Limb (tissue), 2 donors: ENCODE results near the gene PSTPIP1.
A peak's percentile ranks its signal among the peaks of the same experiment; 100 is the strongest.

Experiments
- DNase-seq, 2 donors: peaks; one replicate each; pipeline ENCODE4 v3.0.0-alpha.2; 2016; ENCODE audit errors: extremely low spot score in 2 of 2

Gene PSTPIP1

DNA sequence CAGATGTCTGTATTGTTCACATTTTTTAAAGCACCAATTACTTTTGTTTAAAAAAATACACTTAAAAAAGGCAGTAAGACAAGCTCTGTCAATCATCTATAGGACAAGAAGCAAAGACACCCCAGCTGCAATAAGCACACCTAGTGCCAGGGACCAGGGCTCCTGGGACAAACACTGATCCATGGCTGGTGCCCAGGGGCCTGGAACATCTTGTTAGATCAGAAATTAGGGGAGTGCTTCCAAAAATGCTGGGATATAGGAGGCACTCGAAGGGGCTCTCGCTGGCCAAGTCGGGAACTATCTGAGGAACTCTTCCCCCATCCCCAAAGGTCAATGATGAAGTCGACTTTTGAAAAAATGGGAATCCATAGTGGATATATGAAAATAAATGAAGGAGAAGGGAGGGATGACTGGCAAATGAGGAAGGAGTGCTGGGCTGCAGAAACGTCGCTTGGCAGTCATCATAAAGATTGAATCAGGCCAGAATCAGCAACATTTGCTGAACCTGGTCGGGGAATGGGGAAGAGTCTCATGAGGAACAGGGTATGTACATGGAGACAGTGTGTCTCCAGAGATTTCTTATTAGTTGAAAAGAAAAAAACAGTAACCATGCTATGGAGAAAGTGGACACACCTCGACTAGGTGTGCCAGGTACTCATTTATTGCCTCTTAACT, 47.5 kb downstream of the PSTPIP1 start:
- DNase-seq: no peak

DNA sequence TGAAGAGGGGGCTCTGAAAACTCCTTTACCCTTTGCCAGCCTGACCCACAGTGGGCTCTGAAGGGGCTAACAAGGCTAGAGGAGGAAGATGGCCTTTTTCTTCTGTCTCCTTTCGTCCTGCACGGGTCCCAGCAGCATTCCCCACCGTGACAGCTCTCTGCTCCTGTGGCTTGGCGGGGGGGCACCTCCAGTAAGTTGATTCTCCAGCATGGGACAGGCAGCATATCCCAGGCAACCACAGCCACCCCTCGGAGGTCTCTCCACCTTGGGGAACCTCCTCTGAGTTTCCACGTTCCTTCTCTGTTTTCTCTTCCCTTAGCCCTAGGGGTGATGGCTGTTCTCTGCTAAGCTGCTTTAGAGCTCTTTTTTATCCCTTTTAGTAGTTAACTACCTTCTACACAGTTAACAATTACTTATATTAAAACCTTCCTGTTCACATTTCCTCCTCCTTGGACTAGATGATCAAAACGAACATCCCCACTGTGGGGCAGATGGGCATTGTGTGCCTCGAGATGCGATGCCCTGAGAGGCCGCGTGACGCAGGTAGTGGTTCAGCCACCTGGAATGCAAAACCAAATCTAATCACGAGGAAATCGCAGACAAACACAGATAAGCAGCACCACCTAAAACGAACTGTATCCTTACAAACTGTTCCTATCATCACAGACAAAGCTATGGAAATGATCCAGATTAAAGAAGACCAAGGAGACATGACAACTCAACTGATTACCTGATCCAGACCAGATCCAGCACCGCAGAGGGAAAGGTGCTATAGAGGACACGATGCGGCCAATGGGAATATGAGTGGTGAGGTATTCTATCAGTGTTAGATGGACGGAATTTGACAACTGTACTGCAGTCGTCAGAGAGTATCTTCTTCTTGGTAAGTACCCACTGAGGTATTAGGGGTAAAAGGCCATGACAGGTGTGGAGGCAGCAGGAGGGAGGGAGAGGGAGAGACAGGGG, 48.3 kb downstream of the PSTPIP1 start:
- DNase-seq: no peak

DNA sequence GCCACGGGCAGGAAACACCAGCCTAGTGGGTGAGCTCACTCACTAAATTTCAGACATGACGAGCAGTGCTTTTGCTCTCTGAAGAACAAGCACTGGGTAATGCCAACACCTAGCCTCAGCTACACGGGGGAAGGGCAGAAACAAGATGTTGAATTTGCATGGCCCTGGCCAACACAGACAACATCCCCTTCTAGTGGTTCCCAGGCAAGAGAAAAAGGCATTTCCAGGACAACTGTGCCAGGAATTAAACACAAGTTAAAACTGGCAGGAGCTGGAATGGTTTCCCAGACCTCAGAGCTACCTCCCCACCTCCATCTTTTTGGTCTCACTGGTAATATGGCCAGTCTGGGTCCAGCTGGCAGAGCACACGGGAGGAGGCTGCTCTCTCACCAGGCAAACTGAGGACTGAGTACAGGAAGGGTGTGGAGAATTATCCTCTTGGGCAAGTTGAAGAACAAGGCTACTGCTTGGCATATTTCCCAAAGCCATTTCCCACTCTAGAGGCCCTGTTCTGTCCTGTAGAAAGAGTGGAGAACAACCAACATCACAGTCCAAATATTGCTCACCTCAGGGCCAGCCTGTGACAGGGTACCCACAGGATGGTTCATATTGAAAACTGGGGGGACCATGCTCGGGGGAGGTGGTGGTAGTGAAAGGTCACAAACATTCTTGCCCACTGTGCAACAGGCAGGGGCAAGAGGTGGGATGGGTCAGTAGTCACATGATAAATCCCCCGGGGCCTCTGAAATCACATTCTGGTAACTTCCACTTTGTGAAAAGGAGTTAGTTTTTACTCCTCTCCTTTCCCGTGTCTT, 49.5 kb downstream of the PSTPIP1 start:
- DNase-seq: no peak

DNA sequence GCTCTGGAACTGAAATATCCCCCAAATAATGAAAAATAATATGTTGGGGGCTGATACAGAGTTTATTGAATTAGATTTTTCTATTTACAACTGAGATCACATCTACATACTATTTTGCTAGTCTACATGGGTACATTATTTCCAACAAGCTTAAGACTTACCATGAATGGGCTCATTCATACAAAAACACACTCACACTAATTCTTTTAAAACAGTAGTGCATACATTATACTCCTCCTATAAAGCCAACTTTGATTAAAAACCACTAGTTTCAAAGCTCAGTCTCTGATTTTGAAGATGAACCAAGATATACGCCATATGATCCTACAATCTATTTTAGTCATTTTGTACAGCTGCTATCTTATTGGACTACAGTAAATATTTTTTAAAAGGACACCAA, 51.1 kb downstream of the PSTPIP1 start:
- no peak for DNase-seq

DNA sequence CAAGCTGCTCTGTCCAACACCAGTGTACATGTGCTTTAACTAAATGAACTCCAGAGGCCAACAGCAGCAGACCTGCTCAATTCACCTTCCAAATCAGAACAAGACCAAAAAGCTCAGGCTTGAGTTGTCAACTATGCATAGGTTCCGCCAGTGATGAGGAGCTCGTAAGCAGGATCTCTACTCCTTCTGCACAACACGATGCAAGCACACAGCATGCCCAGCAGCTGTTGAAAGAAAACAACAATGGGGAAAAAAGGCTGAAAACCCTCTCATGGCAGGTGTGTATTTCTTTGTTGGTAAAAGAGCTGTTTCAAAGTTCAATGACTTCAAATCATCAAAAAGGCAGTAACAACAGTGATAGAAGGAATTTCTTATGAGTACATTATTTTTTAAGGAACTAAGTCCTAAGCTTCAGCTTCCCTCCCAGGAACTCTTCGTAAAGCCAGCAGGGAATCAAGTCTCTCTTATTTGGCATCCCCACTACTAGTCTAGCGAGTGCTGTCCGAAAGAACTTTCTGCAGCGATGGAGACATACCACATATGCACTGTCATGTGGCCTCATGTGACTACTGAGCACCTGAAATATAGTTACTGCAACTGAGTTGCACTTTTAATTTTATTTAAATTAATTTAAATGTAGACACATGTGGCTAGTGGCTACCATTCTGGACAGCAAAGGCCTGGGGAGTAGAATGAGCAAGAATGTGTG, 51.9 kb downstream of the PSTPIP1 start:
- DNase-seq: no peak

DNA sequence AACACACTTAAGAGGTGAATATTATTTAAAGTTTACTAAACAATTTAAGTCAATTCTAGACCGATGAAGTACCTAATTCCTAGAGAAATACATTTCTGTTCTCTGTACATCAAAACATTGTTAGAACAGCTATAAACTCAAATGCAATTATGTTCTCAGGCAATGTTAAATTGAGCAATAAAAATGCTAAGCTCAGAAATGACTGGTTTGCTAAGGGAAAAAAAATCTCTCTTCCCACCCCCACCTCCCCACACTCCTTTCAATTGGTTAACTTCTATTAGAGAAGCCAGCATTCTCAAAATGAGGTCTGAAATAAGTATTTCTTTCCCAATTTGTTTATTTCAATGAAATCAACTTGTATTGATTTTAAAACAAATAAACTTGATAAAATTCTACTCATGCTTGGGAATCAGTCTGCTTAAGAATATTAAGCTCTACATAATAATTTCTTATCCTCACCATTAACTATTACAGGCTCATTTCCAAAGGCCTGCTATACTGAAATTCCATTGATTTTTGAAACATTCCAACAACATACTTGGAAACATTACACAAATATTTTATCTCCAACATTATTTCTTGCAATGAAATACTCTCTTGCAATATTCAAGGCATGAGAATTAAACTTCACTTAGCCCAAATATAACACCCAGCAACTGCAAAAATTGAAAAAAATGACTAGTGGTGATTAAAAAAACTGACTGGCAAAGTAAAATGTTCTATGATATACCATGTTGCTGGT, 53.4 kb downstream of the PSTPIP1 start:
- no peak for DNase-seq

DNA sequence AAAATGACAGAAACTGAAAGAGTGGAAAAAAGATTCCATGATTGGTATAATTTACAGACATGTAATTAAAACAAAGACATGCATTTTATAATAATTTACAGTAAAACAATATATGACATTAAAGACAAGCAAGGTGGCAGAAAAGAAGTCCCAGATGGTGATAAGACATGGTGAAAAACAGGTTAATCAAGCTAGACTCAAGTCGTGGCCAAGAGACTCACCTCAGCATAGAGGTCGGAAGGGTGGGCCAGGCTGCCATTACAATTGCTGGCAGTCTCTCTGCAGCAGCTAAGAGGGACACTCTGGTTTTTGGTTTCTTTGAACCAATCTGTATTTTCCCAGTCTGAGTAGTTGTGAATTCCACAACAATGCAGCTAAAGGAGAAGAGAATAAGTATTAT, 57.6 kb downstream of the PSTPIP1 start:
- DNase-seq: no peak

DNA sequence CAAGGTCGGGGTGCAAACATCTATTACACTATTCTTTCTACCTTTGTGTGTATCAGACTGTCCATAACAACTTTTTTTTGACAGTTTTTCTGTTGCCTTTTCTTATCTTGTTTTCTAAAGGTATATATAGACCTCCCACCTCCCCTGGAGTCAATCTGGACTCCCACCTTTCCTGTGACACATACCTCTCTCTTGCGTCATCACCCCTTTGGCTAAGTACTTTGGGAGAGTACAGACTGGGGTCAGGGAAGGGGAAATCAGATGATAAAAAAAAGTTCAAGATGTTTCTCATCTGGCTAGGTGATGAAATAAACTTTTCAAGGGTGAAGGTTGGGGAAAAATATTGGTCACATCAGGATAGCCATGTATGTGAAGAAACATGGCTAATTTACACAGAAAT, 58.8 kb downstream of the PSTPIP1 start:
- DNase-seq: no peak

DNA sequence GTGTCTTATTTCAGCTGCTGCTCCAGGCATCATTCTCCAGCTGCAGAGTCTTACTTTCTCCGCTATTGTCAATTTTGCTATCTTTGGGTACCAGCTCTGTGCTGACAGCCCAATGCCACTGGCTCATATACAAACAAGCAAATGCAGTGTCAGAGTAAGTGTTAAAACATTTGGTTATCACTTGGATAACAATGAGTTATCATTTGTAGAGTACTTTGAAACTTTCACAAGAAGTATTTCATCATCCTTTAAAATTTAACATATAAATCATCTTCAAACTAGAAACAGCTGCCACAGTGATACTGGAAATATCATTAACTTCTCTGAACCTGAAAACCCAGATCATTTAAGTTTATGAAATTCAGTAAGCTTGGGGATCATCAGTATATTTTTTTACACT, 62.1 kb downstream of the PSTPIP1 start:
- no peak for DNase-seq

DNA sequence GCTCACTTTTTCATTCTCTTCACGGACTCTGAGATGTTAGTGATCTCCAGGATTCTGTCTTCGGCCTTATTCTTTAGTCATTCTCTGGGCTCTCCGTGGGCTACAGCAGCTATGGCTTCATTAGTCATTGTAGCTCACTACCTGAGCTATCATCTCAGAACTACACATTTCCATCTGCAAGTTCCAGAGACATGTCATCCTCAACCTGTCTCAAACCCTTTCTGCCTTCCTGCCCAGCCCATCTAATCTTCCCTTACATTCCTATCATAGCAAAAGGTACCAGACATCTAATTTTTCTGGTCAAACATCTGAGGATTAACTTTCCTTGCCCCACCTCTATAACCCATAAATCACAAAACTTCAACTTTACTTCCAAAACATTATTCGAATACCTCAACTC, 62.8 kb downstream of the PSTPIP1 start:
- DNase-seq: no peak

DNA sequence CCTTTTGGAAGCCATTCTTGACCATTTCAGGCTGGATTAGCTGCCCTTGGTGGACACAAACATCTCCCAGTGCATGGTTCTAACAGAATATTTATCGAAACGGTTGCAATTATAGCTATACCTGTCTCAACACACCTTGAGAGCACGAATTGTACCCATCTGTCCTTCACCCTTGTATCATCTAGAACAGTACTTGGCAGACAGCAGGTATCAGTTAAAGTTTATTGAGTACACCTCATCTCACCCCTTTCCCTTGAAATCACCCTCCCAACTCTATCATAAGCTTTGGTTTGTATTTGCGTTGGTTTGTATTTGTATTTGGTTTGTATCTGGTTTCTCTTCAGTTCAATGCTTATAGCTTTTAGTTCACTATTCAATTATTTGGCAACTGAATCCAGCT, 63.5 kb downstream of the PSTPIP1 start:
- no peak for DNase-seq

DNA sequence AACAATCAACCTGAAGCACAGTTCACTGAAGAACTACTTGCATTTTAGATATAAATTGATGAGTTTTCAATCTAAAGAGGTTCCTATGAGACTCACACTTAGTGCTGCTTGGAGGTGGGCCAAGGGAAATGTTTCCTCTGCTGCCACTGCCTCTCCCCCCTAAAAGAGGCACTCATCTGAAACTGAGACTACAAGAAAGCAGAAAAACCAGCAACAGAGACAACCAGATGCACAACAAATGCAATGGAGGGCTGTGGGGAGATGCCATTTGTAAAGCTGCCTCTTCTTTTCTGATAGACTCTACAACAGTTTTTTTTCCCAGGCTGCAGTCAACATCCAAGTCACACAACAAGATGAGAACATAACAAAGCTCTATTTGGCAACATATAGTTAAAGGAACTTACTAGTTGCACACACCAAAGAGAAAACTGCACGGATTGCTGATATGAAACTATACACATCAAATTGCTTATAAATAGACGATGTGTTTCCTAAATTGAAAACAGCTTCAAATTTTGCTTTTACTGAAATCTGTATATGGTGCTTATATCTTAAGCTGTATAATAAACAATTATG, 64.9 kb downstream of the PSTPIP1 start:
- DNase-seq: peak in 1 of 2 donors; percentile 51

DNA sequence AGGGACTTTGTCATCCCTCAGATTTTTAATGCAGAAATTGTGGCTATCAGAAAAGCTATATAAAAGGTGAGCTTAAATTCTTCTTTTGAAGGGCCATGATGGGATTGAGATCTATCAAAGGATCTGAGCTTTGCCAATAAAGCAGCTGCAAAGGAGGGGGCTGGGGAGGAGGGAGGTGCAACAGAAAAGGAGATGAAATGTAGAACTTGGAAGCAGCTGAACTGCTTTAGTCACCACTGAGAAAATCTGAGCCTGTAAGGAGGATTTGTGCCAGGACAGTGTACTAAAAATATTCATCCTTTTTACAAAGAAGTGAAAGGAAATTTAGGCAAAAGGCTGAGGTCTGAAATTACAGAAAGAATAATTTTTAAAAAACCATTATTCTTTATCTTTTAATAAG, 65.6 kb downstream of the PSTPIP1 start:
- DNase-seq: peak in 1 of 2 donors; percentile 72

DNA sequence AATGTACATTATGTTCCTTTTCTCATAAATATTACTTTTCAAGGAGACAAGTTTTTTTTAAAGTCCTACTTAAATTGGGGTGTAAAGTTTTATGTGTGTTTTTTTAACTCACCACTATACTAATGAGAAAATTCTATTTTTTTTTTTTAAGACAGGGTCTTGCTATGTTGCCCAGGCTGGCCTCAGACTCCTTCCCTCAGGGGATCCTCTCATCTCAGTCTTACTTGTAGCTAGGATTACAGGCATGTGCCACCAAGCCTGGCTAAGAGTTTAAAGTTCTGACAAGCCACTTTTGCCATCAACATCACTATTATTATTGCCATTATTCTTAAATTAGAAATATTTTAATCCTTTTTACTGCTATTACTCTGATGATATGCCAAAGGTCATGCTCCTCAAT, 68.3 kb downstream of the PSTPIP1 start:
- DNase-seq: no peak

DNA sequence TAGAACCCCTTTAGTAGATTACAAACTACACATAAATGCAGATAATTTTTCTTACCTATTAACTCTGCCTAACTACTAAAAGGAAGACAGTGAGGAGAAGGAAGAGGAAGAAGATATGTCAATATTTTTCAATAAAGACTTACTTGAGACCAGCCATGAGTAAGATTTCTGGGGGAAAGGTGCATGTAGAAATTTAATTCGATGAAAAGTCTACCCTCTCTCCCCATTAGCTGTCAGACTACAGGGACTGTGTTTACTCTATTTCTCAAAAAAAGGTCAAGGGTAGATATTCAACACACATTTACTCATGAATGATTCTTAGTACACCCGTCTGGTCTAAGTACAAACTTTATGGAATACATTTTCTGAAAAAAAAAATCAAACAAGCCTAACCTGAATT, 69.1 kb downstream of the PSTPIP1 start:
- DNase-seq: no peak

DNA sequence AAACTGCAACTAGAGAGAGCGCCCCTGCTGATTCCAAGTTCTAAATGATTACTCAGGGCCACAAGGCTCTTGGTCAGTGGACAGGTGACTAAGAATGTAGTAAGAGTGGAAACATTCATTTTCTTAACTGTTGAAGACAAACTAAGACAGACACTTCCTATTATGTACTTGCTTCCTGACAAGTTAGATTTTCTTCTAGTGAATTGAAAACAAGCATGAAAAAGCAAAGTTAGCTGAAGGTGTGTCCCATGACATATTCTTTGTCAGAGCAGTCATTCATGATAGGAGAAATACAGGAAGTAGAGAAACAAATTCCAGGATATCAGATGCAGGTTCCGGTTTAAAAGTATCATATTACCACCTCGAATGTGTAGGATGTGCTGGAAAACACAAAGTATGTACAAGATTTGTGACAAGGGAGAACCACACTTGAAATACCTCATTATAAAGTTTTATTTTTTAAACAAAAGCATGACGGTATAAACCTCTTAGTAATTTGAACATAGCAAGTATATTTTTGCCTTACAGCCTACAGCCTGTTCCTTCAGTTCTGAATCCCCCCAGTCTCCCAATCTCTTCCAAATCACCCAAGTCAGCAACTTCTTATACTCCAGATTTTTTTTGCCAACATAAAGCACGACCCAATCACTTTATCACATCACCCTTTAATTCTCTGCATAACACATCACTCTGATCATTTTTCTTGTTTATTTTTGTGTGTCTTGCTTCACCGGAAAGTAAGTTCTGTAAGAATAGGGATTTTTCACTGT, 69.8 kb downstream of the PSTPIP1 start:
- no peak for DNase-seq

DNA sequence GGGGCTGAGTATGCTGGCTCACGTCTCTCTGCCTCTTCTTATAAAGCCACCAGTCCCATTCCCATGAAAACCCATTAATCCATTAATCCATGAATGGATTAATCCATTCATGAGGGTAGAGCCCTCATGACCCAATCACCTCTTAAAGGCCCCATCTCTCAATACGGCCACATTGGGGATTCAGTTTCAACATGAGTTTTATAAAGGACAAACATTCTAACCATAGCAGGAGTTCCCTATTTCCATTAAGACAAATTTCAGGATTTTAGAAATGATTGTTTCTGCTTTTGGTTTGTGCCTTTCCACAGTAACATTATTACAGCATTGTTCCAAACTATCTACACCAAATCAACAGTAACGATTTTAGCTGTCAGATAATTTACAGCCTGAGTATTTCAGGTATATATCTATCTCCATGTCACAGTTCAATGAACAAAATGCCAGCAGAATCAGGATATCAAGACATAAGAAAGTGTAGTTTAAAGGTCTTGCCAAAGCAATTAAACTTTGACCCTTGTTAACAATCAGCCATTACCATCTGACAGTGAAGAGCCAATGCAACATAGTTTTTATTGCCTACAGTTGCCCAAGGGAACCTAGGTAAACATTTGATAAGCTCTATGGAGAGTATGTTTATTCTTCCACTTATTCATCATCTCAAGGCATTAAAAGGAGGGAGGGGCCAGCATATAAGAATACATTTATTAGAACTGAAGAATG, 72.2 kb downstream of the PSTPIP1 start:
- no peak for DNase-seq

DNA sequence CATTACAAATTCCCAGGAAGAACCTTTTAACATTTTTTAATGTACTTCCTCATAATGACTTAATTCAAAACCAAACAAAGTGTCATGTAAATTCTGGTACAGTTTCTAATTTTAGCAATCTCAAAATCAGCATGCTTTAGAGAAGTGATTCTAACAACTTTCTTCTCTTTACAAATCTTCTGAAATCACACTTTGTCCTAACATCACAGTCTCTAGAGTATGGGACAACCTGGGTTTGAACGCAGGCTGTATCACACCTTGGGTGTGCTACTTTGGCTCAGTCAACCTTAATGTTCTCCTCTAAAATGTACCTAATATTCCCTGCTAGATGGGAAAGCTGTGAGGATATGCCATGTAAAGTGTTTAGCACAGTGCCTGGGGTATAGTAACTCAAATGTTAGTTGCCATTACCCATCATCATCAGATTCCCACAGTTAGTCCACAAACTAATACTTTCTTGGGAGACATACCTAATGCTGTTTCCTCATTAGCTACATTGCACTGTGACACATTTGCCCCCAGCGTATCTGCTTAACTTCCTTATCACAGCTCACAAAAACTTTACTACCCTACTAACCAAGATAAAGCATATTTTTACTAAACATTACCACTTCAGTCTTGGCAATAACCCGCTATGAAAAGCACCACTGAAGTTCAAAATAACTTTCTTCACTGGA, 72.9 kb downstream of the PSTPIP1 start:
- no peak for DNase-seq
